ENCODE results near the gene GPR37L1.

DNA sequence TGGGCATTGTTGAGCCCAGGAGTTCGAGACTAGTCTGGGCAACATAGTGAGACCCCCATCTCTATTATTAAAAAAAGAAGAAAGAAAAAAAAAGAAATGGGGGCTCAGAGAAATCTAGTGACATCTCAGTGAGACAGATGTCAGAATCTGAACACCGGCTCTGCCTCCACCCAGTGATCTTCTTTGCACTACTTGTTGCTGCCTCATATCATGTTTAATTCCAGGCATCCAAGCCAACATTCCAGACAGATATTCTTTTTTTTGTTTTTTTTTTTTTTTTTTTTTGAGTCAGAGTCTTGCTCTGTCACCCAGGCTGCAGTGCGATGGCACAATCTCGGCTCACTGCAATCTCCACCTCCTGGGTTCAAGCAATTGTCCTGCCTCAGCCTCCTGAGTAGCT lies 26.8 kb downstream of the GPR37L1 start:
- TF ChIP-seq POLR2AphosphoS5 (IDR thresholded peaks at IDR 0.05): no peak
- TF ChIP-seq, protein P1, sequence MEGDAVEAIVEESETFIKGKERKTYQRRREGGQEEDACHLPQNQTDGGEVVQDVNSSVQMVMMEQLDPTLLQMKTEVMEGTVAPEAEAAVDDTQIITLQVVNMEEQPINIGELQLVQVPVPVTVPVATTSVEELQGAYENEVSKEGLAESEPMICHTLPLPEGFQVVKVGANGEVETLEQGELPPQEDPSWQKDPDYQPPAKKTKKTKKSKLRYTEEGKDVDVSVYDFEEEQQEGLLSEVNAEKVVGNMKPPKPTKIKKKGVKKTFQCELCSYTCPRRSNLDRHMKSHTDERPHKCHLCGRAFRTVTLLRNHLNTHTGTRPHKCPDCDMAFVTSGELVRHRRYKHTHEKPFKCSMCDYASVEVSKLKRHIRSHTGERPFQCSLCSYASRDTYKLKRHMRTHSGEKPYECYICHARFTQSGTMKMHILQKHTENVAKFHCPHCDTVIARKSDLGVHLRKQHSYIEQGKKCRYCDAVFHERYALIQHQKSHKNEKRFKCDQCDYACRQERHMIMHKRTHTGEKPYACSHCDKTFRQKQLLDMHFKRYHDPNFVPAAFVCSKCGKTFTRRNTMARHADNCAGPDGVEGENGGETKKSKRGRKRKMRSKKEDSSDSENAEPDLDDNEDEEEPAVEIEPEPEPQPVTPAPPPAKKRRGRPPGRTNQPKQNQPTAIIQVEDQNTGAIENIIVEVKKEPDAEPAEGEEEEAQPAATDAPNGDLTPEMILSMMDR (IDR thresholded peaks at IDR 0.05 in 8 of 11, conservative IDR thresholded peaks at IDR 0.05 in 3 of 11): no peak
